HG02798 (cell line): Measurements from ENCODE around the gene SEMA4D.

Experiments used
- ATAC-seq: cut with Tn5 transposase; IDR thresholded peaks from one replicate; pipeline ENCODE4 v1.9.1; 2021; ENCODE audit warnings: mild to moderate bottlenecking; ENCODE audit not compliant: unreplicated experiment, poor library complexity

The SEMA4D gene

DNA sequence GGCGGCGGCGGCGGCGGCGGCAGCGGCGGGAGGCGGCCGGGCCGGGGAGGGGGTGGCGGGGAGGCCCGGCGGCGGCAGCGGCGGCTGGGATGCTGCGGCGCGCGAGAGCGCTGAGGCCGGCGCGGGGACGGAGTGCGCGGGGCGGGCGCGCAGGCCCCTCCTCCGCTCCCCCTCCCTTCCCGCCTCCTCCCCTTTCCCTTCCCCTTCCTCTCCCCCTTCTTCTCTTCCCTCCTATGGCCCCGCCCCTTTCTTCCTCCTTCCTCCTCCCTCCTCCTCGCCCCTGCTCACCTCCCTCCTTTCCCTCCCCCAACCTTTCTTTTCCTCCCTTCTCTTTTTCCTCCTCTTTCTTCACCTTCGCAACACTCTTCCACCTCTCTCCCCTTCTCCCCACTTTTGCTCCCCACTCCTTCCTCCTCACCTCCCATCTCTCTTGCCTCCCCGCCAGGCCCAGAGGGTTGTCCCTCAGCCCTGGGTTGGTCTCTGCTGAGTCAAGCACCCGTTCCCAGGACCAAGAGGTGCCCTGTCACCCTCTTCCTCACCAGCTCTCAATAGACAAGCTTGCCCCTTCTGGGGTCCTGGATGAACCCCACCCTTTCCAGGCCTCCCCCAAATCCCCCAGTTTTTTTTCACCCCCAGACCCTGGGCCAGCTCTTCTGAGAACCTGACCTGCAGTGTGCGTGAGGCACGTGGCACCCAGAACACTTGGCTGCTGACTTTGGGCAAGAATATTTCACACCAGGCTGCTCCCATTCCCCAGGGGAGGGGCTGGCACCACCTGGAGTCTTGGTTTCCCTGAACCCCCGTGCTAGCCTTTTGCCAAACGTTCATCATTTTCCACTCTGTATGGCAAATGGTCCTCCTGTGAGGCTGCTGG is at the start of gene SEMA4D:
Gene SEMA4D, minus strand, starts transcription at position 136 of the 874 bp plus-strand sequence. CDS start 92,657 bp downstream, outside the sequence.
- ATAC-seq, result peak; percentile 51

GRCh38 chr9:89547000-89547399 is 49.1 kb upstream of the SEMA4D start:
- ATAC-seq, result no peak

DNA sequence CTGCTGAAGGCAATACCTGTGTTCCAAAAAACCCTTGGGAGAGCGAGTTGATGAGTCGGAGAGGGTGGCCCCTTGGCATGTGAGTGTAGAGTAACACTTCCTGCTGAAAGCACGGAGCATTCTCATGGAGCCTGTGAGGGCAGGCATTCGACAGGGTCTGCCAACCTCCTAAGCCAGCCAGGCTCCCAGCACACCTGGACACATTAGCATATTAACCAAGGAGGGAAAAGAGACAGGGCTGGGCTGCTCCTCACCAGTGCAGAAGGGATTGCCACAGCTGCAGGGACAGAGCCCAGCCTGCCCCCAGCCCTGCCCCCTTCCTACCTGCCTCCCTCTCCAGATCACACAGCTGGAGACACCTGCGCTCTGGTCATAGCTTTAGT is 46.4 kb upstream of the SEMA4D start:
- ATAC-seq, result no peak

DNA sequence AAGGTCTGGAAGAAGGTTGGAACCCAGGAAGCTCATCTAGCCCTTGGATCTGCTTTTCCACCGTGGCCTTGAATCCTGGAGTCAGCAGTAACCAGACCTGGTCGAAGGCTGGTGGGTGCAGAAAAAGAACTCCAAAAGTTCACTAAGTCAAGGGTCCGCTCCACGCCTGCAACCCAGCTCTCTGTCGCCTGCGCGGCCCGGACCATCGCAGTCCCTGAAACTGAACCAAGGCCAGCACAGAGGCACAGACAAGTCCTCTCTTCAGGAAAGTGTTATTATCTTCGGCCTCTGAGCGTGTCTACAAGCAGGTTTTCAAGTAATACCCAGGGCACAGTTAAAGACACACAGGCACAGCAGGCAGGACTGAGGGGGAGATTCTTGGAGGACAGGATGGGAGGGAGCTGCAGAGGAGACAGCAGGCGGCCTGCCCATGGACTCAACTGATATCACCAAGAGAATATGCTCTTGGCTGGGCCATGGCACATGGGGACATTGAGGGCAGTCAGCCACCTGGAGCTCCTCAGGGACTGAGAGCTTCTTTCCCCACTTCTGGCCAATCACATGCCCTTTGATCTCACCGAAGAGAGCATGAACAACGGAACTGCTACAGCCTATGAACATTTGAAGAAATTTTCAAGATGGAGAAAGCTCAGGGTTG is 45.8 kb upstream of the SEMA4D start:
- no peak for ATAC-seq

DNA sequence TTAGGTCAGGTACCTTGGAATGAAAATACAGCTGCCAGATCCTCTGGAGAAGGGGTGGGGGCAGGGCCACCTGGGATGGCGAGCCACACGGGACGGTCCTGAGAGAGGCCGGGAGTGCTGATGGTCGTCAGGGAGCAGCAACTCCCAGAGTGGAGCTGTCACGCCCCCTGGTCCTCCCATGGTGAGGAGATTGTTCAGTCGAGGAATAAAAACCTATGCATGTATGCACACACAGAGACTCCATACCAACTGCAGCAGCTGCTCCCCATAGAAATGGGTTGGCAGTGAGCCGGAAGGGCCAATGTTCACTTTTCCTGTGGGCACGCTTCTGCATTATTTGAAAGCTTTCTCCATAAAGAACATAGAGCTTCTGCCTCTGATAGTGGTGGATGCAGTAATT is 45.2 kb upstream of the SEMA4D start:
- no peak for ATAC-seq

GRCh38 chr9:89542401-89543021 is 44.6 kb upstream of the SEMA4D start:
- peak; percentile 64 for ATAC-seq

DNA sequence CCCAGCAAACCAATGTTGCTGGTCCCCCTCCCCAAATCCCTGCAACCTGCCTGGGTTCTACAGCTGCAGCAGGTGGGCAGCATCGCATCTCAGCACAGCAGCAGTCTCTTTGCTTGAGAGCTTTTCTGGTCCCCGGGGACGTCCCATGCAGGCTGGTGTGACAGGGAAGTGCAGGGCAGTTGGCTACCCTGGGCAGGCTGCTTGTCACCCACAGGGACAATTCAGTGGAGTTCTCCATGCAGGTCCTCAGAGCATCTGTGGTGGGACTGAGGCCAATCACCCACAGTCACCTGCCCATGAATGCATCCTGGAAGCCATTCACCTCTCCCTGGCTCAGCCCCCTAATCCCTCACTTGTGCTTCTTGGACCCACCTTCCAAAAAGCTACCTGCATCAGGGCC is 43.9 kb upstream of the SEMA4D start:
- ATAC-seq, result peak; percentile 45

- ATAC-seq, result no peak
These were observed 41.5 kb upstream of the SEMA4D start for GRCh38 chr9:89539374-89539773.

- no peak for ATAC-seq
These were observed 41.0 kb upstream of the SEMA4D start for GRCh38 chr9:89538871-89539270.

- no peak for ATAC-seq
These were observed 39.3 kb upstream of the SEMA4D start for GRCh38 chr9:89537166-89537565.

- peak; percentile 56 for ATAC-seq
These were observed 38.7 kb upstream of the SEMA4D start for GRCh38 chr9:89536600-89536999.

- peak; percentile 70 for ATAC-seq
These were observed 38.2 kb upstream of the SEMA4D start for GRCh38 chr9:89536145-89536574.

DNA sequence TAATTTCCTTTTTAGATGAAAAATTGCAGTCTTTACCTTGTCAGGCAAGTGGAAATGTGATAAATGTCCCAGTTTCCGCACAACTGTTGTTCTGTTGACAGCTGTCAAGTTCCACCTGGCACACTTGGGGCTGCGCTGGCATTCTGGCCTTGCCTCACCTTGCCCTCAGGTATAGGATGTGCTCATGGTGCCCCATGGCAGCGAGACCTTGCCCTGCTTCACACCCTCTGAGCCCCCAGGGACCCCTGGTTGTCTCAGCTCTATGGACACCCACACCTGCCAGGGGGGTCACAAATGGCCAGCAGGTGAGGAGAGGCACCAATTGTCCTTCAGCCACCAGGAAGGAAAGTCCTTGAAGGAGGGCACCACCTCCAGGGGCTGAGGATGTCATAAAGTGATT is 37.5 kb upstream of the SEMA4D start:
- ATAC-seq, result no peak

GRCh38 chr9:89534515-89535287 is 36.8 kb upstream of the SEMA4D start:
- ATAC-seq, result no peak

DNA sequence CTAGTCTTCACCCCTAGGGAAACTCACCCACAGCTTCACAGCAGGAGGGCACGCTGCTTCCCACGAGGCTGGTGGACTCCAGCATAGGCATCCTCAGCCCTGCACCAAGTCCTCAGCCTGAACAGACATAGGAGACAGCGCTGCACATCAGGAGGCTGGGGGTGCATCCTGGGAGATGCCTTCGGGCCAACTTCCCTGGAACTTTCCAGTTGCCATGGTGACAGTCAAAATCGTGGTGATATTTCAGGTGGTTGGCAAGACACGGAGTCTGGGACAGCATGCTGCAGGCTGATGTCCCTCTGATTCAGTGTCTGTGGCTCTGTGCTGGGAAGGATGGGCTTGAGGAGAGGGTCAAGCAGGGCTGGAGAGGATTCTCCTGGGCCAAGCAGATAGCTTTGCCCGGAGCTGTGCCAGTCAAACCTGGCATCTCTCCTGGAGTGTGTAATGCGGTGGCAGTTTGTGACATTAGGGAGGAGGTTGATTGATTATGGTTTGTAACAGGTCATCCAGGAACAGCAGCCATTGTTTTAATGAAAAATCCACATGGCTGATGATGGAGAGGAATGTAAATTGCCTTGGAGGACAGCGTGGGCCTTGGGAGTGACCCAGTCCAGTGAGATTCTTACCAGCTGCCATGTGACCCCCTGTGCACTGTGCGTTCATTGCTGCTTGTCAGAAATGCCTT is 35.6 kb upstream of the SEMA4D start:
- no peak for ATAC-seq

DNA sequence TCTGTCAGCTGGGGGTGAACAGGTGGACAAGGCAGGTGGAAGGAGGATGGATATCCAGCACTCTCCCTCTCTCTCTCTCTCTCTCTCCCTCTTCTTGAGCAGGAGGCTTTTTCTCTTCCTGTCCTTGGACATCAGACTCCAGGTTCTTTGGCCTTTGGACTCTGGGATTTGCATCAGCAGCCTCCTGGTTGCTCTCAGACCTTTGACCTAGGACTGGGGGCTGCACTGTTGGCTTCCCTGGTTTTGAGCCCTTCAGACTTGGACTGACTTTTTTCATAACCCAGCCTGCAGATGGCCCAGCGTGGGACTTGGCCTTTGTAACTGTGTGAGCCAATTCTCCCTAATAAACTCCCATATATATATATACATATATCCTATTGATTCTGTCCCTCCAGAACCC is 35.0 kb upstream of the SEMA4D start:
- ATAC-seq, result no peak

GRCh38 chr9:89532478-89532877 is 34.6 kb upstream of the SEMA4D start:
- no peak for ATAC-seq

DNA sequence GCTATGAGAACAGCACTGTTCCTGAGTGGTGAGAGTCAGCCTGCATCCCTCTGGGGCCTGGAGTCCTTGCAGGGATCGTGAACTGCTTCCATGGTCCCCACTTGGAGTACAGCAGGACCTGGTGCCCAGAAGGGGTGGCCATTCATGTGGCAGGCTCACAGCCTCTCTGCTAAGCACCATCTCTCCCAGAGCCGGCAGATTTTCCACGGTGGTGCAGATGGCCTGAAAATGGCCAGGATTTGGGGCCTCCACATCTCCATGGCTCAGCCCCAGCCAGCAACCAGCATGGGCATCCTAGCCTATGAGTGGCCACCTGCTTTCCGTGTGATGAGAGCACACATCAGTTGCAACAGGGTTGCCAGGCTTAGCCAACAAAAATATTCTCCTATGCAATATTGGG is 33.9 kb upstream of the SEMA4D start:
- ATAC-seq, result no peak

GRCh38 chr9:89530726-89531125 is 32.8 kb upstream of the SEMA4D start:
- ATAC-seq, result no peak
